SK-N-MC (cell line): ENCODE measurements around the gene CARMIL1.

ENCODE experiments used
- EZH2 ChIP-seq: fragments of 200-600 bp; sonication (generic); IDR thresholded peaks from one replicate; pipeline ENCODE4 v1.6.1; 2017; ENCODE audit warnings: antibody characterized with exemption
- FOXP2 ChIP-seq: optimal IDR thresholded peaks from 2 replicates; pipeline ENCODE3; 2011; ENCODE audit warnings: mild to moderate bottlenecking, moderate library complexity; ENCODE audit not compliant: insufficient read depth; ENCODE audit errors: extremely low read length, control extremely low read depth
- POLR2AphosphoS5 ChIP-seq: IDR thresholded peaks from 2 replicates; pipeline ENCODE4 v1.6.1; 2012; ENCODE audit warnings: mild to moderate bottlenecking, low read depth, low read length, borderline replicate concordance

GRCh38 chr6:25399885-25400284 is 120.7 kb downstream of the CARMIL1 start:
- TF ChIP-seq POLR2AphosphoS5 (no peak), EZH2 (no peak), FOXP2 (no peak)
